H9 (cell line): ENCODE data around the gene IL20RB. TPM values are rescaled to one million over a fixed set of nuclear protein-coding genes. Genes with fewer than 3 reads are reported as not detected.
A peak's percentile ranks its signal among the peaks of the same experiment; 100 is the strongest.

Source experiments
- DNase-seq: peaks from one replicate; pipeline ENCODE4 v3.0.0-alpha.2; 2017
- H2AFZ ChIP-seq: one replicate; pipeline ENCODE4 v1.6.1; 2013; ENCODE audit warnings: mild to moderate bottlenecking, low read length, control low read depth, moderate library complexity
- H2AK5ac ChIP-seq: 2 replicates; pipeline ENCODE4 v1.6.1; 2013; ENCODE audit warnings: low read length, control low read depth, mixed read lengths; ENCODE audit not compliant: insufficient read length
- H2BK120ac ChIP-seq: one replicate; pipeline ENCODE4 v1.6.1; 2013; ENCODE audit warnings: low read depth, mild to moderate bottlenecking, low read length, control low read depth, inconsistent platforms; ENCODE audit not compliant: poor library complexity, severe bottlenecking
- H2BK12ac ChIP-seq: 2 replicates; pipeline ENCODE4 v1.6.1; 2013; ENCODE audit warnings: low read length, control low read depth, mixed read lengths, low read depth; ENCODE audit not compliant: insufficient read length
- H2BK15ac ChIP-seq: 2 replicates; pipeline ENCODE4 v1.6.1; 2013; ENCODE audit warnings: low read depth, low read length, control low read depth
- H2BK20ac ChIP-seq: one replicate; pipeline ENCODE4 v1.6.1; 2013; ENCODE audit warnings: low read depth, mild to moderate bottlenecking, low read length, control low read depth, inconsistent platforms; ENCODE audit not compliant: poor library complexity, severe bottlenecking
- H2BK5ac ChIP-seq: 2 replicates; pipeline ENCODE4 v1.6.1; 2013; ENCODE audit warnings: low read length, control low read depth, mixed read lengths; ENCODE audit not compliant: insufficient read length
- H3K14ac ChIP-seq: 2 replicates; pipeline ENCODE4 v1.6.1; 2013; ENCODE audit warnings: low read length, control low read depth; ENCODE audit not compliant: insufficient read depth
- H3K18ac ChIP-seq: 2 replicates; pipeline ENCODE4 v1.6.1; 2013; ENCODE audit warnings: low read depth, mild to moderate bottlenecking, mixed read lengths, low read length, control low read depth; ENCODE audit not compliant: insufficient read length
- H3K23ac ChIP-seq: 2 replicates; pipeline ENCODE4 v1.6.1; 2013; ENCODE audit warnings: low read length, control low read depth, mixed read lengths, low read depth; ENCODE audit not compliant: insufficient read length
- H3K23me2 ChIP-seq: 2 replicates; pipeline ENCODE4 v1.6.1; 2013; ENCODE audit warnings: low read depth, mild to moderate bottlenecking, mixed read lengths, low read length, control low read depth; ENCODE audit not compliant: insufficient read length, poor library complexity, severe bottlenecking
- H3K27ac ChIP-seq: 2 replicates; pipeline ENCODE4 v1.5.1; 2013; ENCODE audit warnings: low read length, control low read depth, mixed read lengths, low read depth; ENCODE audit not compliant: insufficient read length
- H3K27me3 ChIP-seq: 2 replicates; pipeline ENCODE4 v1.6.1; 2013; ENCODE audit warnings: low read length, control low read depth, inconsistent platforms; ENCODE audit not compliant: insufficient read depth
- H3K4ac ChIP-seq: 2 replicates; pipeline ENCODE4 v1.6.1; 2013; ENCODE audit warnings: low read depth, mild to moderate bottlenecking, control low read depth, inconsistent platforms, low read length, moderate library complexity
- H3K4me1 ChIP-seq: 2 replicates; pipeline ENCODE4 v1.6.1; 2013; ENCODE audit warnings: low read length, control low read depth, inconsistent platforms; ENCODE audit not compliant: insufficient read depth
- H3K4me2 ChIP-seq: 2 replicates; pipeline ENCODE4 v1.6.1; 2013; ENCODE audit warnings: low read length, control low read depth, mixed read lengths; ENCODE audit not compliant: insufficient read length, insufficient read depth
- H3K56ac ChIP-seq: 2 replicates; pipeline ENCODE4 v1.6.1; 2013; ENCODE audit warnings: low read depth, mild to moderate bottlenecking, mixed read lengths, low read length, control low read depth; ENCODE audit not compliant: insufficient read length
- H3K79me1 ChIP-seq: 2 replicates; pipeline ENCODE4 v1.6.1; 2013; ENCODE audit warnings: low read depth, mild to moderate bottlenecking, moderate library complexity, low read length, control low read depth, inconsistent platforms; ENCODE audit not compliant: insufficient read depth, poor library complexity, severe bottlenecking
- H3K79me2 ChIP-seq: 2 replicates; pipeline ENCODE4 v1.6.1; 2013; ENCODE audit warnings: low read length, control low read depth, inconsistent platforms; ENCODE audit not compliant: insufficient read depth
- H3K9ac ChIP-seq: 2 replicates; pipeline ENCODE4 v1.6.1; 2013; ENCODE audit warnings: low read length, control low read depth, mixed read lengths; ENCODE audit not compliant: insufficient read length; ENCODE audit errors: extremely low read depth
- H3K9me3 ChIP-seq: one replicate; pipeline ENCODE4 v1.6.1; 2013; ENCODE audit warnings: low read depth, low read length, inconsistent platforms; ENCODE audit not compliant: control insufficient read depth
- H3T11ph ChIP-seq: one replicate; pipeline ENCODE4 v1.6.1; 2013; ENCODE audit warnings: mild to moderate bottlenecking, low read length, control low read depth, inconsistent platforms
- H4K20me1 ChIP-seq: one replicate; pipeline ENCODE4 v1.6.1; 2013; ENCODE audit not compliant: control insufficient read depth, insufficient read length, insufficient read depth
- H4K5ac ChIP-seq: 2 replicates; pipeline ENCODE4 v1.6.1; 2013; ENCODE audit warnings: low read depth, mild to moderate bottlenecking, mixed read lengths, low read length, control low read depth; ENCODE audit not compliant: insufficient read length
- H4K8ac ChIP-seq: replicated peaks from 2 replicates; pipeline ENCODE4 v1.6.1; 2013; ENCODE audit warnings: low read length, control low read depth, mixed read lengths, low read depth; ENCODE audit not compliant: insufficient read length
- H4K91ac ChIP-seq: 2 replicates; pipeline ENCODE4 v1.6.1; 2013; ENCODE audit warnings: low read depth, mild to moderate bottlenecking, moderate library complexity, mixed read lengths, low read length, control low read depth; ENCODE audit not compliant: insufficient read length
- H3K27ac Mint-ChIP-seq, 3 experiments: 2 replicates in 2 of 3; 3 replicates in 1 of 3; pipeline ENCODE4 v1.8.0; 2020 to 2021; ENCODE audit warnings: mixed read lengths in 3 of 3, mild to moderate bottlenecking in 1 of 3, moderate library complexity in 1 of 3
- H3K27me3 Mint-ChIP-seq: 2 replicates; pipeline ENCODE4 v1.8.0; 2021; ENCODE audit warnings: low read depth, mild to moderate bottlenecking, moderate library complexity, mixed read lengths
- H3K36me3 Mint-ChIP-seq, 3 experiments: 2 replicates in 2 of 3; 3 replicates in 1 of 3; pipeline ENCODE4 v1.8.0; 2020 to 2021; ENCODE audit warnings: low read depth in 3 of 3, mixed read lengths in 3 of 3; ENCODE audit not compliant: insufficient read depth in 1 of 3
- H3K4me1 Mint-ChIP-seq, 2 experiments: 2 replicates each; pipeline ENCODE4 v1.8.0; 2020; ENCODE audit warnings: mixed read lengths in 2 of 2
- H3K4me3 Mint-ChIP-seq, 2 experiments: 2 replicates in 1 of 2; 3 replicates in 1 of 2; pipeline ENCODE4 v1.8.0; 2020 to 2021; ENCODE audit warnings: mild to moderate bottlenecking in 2 of 2, mixed read lengths in 2 of 2, moderate library complexity in 1 of 2
- H3K9me3 Mint-ChIP-seq, 2 experiments: 2 replicates in 1 of 2; 3 replicates in 1 of 2; pipeline ENCODE4 v1.8.0; 2020; ENCODE audit warnings: mild to moderate bottlenecking in 2 of 2, mixed read lengths in 2 of 2, moderate library complexity in 1 of 2
- CTCF ChIP-seq: fragments of 200-600 bp; sonication (generic); conservative IDR thresholded peaks from 3 replicates; pipeline ENCODE4 v1.8.0; 2021; ENCODE audit warnings: antibody characterized with exemption, mild to moderate bottlenecking
- WGBS: extraction: QIAGEN DNeasy Blood & Tissue Kit; methylation state at CpG from one replicate; pipeline ENCODE4 v1.1.7; 2013; ENCODE audit warnings: missing lambda C conversion rate, low lambda C conversion rate, mixed read lengths; ENCODE audit not compliant: insufficient read length; ENCODE audit errors: extremely low coverage; 5-methylcytosine and 5-hydroxymethylcytosine counted together
- total RNA-seq: library from RNA; stranded (reverse); gene quantifications from 2 replicates; pipeline ENCODE4 v1.2.1, GENCODE V29; 2021

Gene IL20RB
- total RNA-seq, 1 experiment from 2014 or later: 1.5 TPM

DNA sequence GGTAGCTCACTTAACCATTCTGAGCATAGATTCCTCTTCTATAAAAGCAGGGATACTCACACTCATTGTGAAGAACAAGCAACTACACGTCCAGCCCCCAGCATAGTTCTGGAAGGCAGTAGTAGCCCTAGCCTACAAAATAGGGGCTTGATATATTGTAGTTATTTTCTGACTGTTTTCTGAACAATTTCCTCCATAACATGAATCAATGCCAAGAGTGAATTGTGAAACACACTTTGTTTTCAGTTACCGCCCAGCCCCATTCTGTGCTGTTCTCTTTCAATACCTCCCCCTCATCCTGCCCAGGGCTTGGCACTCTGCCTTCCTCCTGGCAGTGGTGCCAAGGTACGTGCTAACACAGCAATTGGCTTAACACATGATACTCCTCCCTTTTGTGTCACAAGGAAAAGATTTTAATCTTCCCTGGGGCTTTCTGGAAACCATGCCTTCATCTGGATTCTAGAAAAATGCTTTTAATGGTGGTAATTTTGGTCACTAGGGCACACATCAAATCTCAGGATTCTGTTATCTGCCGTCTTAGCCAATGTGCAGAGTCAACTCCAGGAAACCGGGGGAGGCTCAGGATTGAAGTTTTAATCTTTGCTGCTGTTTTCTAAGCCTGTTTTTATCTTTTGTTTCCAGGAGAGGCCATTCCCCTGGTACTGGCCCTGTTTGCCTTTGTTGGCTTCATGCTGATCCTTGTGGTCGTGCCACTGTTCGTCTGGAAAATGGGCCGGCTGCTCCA, 37.2 kb downstream of the IL20RB start:
- Histone ChIP-seq H2BK5ac (no peak overlapping the region), H3K9ac (no peak overlapping the region), H2AK5ac (no peak overlapping the region), H3K27ac (no peak overlapping the region), H4K91ac (no peak overlapping the region), H3K4me2 (no peak overlapping the region), H3K4ac (no peak overlapping the region), H2BK12ac (no peak overlapping the region), H3K79me2 (no peaks in the 10 kb centered on the region), H4K20me1 (peaks cover 2% of the 10 kb centered on the region), H3T11ph (no peak overlapping the region), H3K23me2 (no peaks in the 10 kb centered on the region), H2BK20ac (no peak overlapping the region), H2BK120ac (no peak overlapping the region), H3K4me1 (no peaks in the 10 kb centered on the region), H3K27me3 (no peaks in the 10 kb centered on the region), H4K8ac (no peak overlapping the region), H3K9me3 (no peaks in the 10 kb centered on the region), H3K79me1 (no peaks in the 10 kb centered on the region), H3K18ac (no peak overlapping the region), H2BK15ac (no peak overlapping the region), H3K23ac (no peak overlapping the region), H2AFZ (no peak overlapping the region), H3K14ac (no peak overlapping the region), H4K5ac (no peak overlapping the region), H3K56ac (no peak overlapping the region)
- no peak for TF ChIP-seq CTCF
- no peak overlapping the region for H3K4me3 Mint-ChIP-seq
- H3K27ac Mint-ChIP-seq: peak overlapping the region in 1 of 3 experiments; percentile 80; a peak in 1 of 7 replicates
- no peaks in the 10 kb centered on the region for H3K27me3 Mint-ChIP-seq
- no CpG with 5 or more reads among the region's 8 CpGs for WGBS
- H3K36me3 Mint-ChIP-seq: no peaks in the 10 kb centered on the region
- no peak for DNase-seq
- no peaks in the 10 kb centered on the region for H3K9me3 Mint-ChIP-seq
- no peaks in the 10 kb centered on the region for H3K4me1 Mint-ChIP-seq
